Anterior cingulate cortex (tissue), 58 donors: ENCODE measurements around the gene IFIT3.

ENCODE experiments used
- DNase-seq, 58 donors: peaks; one replicate each; lab custom pipeline; 2025; lab: John Stamatoyannopoulos, UW

IFIT3 gene

GRCh38 chr10:89351780-89352597 is 24.2 kb downstream of the IFIT3 start:
- DNase-seq = no peak

DNA sequence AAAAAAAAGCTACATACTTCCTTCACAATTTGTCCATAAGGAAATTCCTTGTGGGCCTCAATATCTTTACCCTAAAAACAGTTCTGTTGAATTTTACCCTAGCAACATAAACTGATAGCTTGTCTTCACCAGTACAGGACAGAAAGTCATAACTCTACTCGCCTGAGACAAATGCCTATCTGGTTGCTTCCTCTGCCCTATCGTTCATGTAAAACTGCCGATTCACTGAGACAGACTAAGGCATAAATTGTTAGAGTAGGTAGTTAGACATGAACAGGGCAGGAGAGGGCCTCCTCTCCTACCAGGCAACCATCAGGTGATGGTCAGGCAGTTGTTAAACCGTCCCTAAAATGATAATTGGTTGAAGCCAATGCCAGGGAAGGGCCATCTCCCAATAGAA is 25.0 kb downstream of the IFIT3 start:
- no peak for DNase-seq

DNA sequence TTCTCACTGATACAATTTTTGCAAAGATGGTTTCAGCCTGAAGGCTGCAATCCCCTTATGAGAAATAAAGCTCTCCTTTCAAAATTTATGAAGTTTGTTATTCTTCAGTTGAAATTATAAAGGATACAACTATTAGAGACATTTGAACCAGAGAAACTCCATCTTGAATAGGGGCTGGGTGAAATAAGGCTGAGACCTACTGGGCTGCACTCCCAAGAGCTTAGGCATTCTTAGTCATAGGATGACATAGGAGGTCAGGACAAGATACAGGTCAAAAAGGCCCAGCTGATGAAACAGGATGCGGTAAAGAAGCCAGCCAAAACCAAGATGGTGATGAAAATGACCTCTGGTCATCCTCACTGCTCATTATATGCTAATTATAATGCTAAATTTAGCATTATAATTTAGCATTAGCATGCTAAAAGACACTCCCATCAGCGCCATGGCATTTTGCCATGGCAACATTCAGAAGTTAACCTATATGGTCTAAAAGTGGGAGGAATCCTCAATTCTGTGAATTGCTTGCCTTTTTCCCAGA is 27.7 kb downstream of the IFIT3 start:
- no peak for DNase-seq

DNA sequence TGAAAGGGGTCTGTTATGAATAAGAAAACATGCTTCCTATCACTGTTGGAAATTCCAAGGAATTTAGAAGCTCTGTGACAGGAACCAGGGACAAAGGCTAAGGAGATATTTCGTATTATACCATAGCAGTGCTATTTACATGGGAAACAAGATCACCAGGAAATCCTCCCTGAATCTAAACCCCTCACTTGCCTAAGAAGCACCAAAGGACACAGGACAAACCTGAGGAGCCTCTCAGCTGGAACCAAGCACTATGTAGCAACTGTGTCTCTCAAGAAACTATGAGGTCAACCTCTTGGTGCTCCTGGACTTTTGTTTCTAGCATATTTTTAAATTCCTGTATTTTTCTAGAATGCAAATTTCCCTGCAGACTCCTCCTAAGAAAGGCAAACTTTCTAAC is 29.3 kb downstream of the IFIT3 start:
- DNase-seq = no peak

DNA sequence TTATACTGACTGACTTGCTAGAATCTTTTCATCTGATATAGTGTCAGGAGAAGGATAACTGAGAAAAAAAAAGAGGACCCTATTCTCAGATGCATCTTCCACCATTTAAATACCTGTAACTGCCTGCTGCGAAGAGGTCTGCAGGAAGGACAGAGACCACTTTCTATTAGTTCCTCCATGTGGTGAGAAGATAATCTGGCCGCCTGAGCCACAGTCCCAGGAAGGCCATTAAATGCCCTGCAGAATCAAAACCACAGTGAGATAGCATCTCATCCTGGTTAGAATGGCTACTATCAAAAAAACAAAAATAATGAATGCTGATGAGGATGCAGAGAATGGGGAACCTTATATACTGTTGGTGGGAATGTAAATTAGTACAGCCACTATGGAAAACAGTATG is 30.2 kb downstream of the IFIT3 start:
- DNase-seq = no peak

GRCh38 chr10:89360157-89360556 is 32.4 kb downstream of the IFIT3 start:
- no peak for DNase-seq

DNA sequence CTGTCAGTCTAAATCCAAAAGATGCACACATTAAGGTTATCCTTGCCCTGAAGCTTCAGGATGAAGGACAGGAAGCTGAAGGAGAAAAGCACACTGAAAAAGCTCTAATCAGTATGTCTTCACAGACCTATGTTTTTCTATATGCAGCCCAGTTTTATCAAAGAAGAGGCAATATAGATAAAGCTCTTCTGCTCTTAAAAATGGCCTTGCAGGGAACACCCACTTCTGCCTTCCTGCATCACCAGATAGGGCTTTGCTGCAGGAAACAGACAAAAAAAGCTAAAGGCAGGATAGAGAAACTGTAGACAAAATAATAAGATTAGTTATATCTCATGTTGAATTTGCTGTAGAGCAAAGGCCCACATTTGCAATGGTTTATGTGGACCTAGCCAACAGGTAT is 35.1 kb downstream of the IFIT3 start:
- no peak for DNase-seq

DNA sequence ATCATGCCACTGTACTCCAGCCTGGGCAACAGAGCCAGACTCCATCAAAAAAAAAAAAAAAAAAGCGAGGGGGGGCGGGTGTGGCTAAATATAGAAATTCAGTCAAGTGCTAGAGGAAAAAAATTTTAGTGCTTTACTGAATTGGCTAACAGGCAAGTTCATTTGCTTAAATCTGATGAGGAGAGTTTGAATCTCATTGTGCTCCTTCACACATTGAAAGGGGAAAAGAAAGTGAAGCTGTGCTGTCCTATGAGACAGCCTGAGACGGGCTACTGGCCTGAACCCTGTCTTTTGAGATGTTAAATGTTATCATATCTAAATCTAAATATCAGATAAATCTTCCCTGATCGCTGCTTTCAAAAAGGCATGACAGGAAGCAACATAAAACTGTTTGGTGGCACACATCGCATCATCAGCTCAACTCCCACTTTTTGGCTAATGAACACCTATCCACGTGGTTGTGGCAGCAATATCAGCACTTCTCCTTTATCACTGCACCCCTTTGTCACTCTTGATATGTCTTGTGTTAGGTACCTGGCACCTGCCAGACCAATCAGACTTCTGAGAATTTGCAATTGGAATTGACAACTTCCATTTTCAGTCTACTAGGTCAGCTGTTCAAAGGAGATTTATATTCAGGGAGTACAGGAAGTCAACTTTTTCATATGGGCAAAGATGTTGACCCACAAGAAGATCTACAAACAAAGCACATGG is 36.1 kb downstream of the IFIT3 start:
- DNase-seq = no peak

- no peak for DNase-seq
Observed at GRCh38 chr10:89364531-89364930, 36.7 kb downstream of the IFIT3 start.

DNA sequence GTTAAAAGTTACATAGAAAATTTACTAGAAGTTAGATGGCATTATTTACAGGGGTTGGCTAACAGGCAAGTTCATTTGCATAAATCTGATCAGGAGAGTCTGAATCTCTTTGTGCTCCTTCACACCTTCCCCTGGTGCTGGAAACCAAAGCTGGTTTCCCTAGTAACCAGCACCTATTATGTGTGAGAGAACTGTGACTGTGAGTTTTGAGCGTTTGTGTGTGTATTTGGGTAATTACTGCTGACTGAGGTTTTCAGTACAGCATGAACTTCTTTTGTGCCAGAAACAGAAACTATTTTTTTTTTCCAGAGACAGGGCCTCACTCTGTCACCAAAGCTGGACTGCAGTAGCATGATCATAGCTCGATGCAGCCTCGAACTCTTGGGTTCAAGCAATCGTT is 39.7 kb downstream of the IFIT3 start:
- peak in 12 of 58 donors; percentile 5 to 84 (median 20) for DNase-seq

DNA sequence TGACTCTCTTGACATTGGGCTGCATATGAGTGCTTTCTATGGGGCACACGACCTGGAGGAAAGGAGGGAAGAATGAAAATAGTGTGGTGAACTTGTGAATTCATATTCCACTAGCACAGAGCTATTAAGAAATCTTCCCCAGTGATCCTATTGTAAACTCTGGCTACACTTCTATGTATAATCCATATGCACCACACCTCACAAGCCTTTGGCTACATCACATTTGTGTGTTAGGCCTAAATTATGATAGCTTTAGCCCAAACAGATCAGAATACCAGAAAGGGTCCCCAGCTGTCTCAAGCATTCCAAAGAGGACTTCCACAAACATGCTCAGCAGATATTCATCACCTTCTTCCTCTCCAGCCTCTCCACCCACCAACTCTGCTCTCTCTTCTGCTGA is 40.3 kb downstream of the IFIT3 start:
- DNase-seq = no peak

DNA sequence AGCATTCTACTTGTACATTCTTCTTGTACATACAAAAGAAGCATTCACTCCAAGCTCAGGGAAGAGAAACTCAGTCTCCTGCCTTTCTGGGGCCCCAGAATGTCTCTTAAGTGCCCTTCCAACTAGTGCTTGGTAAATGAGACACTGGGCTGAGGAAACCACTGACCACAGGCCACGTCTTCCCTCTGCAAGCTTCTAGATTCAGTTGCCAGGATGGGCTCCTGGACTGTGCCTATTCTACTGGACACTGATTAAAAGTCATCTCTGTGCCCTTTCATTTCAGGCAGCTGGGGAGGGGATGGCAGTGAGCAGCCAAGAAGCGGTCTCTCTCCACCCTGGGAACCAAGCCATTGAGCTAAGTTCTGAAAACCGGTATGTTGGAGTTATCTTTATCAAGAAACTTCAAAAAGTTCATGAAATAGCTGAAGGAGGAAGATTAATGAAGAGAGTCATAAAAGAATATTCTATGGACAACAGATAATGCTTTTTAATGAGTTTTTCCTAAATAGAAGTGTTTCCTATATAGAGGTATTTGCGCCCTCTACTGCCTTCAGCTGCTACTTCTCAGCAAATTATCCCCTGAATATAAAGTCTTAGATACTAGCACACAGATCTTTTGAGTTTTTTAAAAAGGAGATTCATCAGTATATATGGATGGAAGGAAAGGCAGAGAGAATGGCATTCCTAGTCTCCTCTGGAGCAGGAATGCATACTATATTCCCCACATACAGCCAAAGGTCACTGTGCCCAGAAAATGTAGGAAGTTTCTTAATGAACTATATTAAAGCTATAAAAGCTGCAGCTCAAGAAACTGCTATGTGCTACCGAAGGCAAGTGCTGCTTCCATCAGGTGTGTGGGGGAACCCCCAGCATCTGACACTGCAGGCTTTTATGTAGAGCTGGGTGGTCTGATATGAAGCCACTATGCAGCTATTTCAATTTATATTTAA is 41.6 kb downstream of the IFIT3 start:
- peak in 16 of 58 donors; percentile 13 to 48 (median 30) for DNase-seq

GRCh38 chr10:89371079-89371478 is 43.3 kb downstream of the IFIT3 start:
- no peak for DNase-seq

DNA sequence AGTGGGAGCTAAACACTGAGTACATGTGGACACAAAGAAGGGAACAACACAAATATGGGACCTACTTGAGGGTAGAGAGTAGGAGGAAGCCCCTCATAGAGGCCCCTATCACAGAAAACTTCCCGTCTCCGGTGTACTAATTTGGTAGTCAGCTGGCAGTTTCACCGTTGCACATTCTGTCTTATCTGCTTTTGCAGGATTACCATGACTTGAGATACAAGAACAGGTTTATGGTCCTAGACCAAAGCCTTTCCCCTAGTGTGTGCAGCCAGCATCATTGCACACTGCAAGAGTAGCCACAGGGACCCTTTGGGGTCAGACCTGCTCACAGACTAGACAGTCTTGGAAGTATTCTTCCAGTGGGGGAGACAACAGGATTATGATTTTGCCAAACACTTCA is 44.2 kb downstream of the IFIT3 start:
- DNase-seq = no peak

- peak in 56 of 58 donors; percentile 9 to 96 (median 78) for DNase-seq
Observed at GRCh38 chr10:89373916-89374711, 46.3 kb downstream of the IFIT3 start.

DNA sequence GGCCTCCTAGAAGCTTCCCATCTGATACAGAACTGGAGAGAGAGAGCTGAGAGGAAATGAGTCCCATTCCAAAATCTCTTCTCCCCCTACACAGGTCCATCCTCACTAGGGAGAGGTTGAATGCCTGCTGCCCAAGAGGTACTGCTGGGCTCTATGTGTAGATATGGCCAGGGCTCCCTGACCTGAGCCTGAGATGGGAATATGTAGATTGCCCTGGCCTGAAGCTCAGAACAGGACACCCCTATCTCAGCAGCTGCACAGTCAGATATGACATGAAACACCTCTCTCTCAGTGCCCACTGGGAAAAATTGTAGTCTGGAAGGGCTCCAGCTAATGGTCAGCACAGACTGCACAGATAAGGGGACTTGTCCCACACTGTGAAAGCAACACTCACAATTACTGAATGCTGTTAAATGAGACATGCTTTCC is 46.9 kb downstream of the IFIT3 start:
- peak in 6 of 58 donors; percentile 14 to 43 (median 28) for DNase-seq

DNA sequence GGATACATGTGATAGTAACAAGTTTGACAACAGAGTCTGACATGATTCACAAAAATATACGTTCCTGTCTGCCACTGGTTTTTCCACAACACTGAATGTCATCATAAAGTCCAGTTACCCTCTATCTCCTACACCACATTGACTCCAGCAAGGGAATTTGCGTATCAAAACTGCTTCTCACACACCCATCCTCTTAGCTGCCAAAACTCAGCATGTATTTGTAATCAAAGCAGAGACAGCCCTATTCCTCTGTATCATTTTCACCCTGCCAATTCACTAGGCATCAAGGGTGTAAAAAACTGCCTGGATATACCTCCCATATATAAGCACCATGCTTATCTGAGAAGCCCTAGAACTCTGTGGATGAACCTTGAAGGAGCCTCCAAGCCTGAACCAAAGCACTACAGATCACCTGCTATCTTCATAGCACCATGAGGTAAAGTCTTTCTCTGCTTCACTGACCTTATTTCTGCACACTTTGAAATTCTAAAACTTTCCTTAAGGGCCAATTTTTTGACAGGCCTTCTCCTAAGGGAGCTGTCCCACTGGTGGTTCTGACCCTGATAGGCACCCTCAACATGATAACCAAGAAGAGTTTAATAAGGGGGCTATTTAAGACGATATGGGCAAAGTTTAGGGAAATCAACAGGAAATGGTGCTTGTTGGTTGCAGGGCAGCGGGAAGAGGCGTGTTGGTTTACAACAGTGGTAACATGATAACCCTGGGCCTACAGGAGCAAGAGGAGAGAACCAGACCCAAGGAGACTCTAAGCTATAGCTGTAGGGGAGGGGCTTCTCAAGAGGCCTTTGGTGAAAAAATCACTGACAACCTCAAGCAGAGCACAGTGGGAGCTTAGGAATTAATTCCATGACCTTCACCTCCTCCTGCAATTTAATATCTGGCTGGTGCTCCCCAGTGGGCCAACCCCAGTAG is 50.2 kb downstream of the IFIT3 start, which contains the start of gene IFIT1B:
TSS of gene IFIT1B (plus strand) at position 352 of the 933 bp plus-strand sequence. CDS start at position 432, 80 bp downstream.
- DNase-seq = no peak

DNA sequence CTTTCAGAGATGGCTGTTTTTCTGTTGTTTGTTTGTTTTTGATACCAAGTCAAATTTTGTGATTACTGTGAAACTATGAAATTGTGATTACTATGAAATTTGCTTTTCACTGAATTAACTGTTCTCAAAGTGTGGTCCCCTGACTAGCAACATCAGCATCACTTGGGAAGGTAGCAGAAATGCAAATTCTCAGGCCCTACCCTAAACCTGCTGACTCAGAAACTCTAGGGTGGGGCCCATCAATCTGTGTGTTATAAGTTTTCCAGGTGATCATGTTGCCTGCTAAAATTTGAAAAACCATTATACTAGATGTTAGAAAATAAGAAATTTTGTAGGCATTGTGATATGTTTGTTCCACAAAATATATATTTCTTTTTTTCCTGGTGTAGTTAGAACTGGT is 51.3 kb downstream of the IFIT3 start:
- no peak for DNase-seq
